Caco-2 (cell line): ENCODE measurements around the gene FAAP20. TPM values are rescaled to one million over a fixed set of nuclear protein-coding genes. Genes with fewer than 3 reads are reported as not detected.

Experiments used
- BruUV-seq: library from RNA; stranded (reverse); fragments of 400-500 nt; replicated peaks from 2 replicates; lab custom pipeline; 2021; lab: Mats Ljungman, UMichigan
- CTCF ChIA-PET: fragments of 300-600 bp; sonication (Branson Sonifier 250); formaldehyde crosslinking; loops from one replicate; lab custom pipeline; 2022; ENCODE audit warnings: antibody characterized with exemption; lab: Charles Lee
- POLR2A ChIA-PET: fragments of 300-600 bp; sonication (Branson Sonifier 250); formaldehyde crosslinking; loops from one replicate; lab custom pipeline; 2022; ENCODE audit warnings: antibody characterized with exemption; lab: Charles Lee
- DNase-seq, 2 experiments: peaks; one replicate each; pipeline versions ENCODE4 v3.0.0 to v3.0.0-alpha.2; 2020 to 2022
- H3K27me3 ChIP-seq: replicated peaks from 2 replicates; pipeline ENCODE4 v1.6.0; 2011; ENCODE audit warnings: low read length; ENCODE audit not compliant: control insufficient read depth, insufficient read depth
- H3K36me3 ChIP-seq: 2 replicates; pipeline ENCODE4 v1.5.1; 2011; ENCODE audit warnings: low read length; ENCODE audit not compliant: control insufficient read depth, insufficient read depth
- H3K4me1 ChIP-seq: fragments of 250-450 bp; sonication (Bioruptor Pico); 2 replicates; pipeline ENCODE4 v1.5.1; 2020; ENCODE audit warnings: mild to moderate bottlenecking
- H3K4me3 ChIP-seq: 2 replicates; pipeline ENCODE4 v1.5.1; 2011; ENCODE audit warnings: low read depth, mild to moderate bottlenecking, control low read depth, low read length
- H3K9me3 ChIP-seq: fragments of 250-450 bp; sonication (Bioruptor Pico); 2 replicates; pipeline ENCODE4 v1.5.1; 2020; ENCODE audit warnings: mild to moderate bottlenecking, moderate library complexity
- H3K27ac Mint-ChIP-seq: one replicate; pipeline ENCODE4 v1.8.0; 2022; ENCODE audit warnings: mixed read lengths; ENCODE audit not compliant: unreplicated experiment
- H3K27me3 Mint-ChIP-seq: one replicate; pipeline ENCODE4 v1.8.0; 2022; ENCODE audit warnings: mixed read lengths; ENCODE audit not compliant: insufficient read depth, unreplicated experiment
- H3K36me3 Mint-ChIP-seq: one replicate; pipeline ENCODE4 v1.8.0; 2022; ENCODE audit warnings: mild to moderate bottlenecking, mixed read lengths; ENCODE audit not compliant: insufficient read depth, unreplicated experiment
- H3K4me1 Mint-ChIP-seq: one replicate; pipeline ENCODE4 v1.8.0; 2022; ENCODE audit warnings: low read depth, mixed read lengths; ENCODE audit not compliant: unreplicated experiment
- H3K4me3 Mint-ChIP-seq: one replicate; pipeline ENCODE4 v1.8.0; 2022; ENCODE audit warnings: mild to moderate bottlenecking, moderate library complexity, mixed read lengths; ENCODE audit not compliant: unreplicated experiment
- H3K9me3 Mint-ChIP-seq: one replicate; pipeline ENCODE4 v1.8.0; 2022; ENCODE audit warnings: mixed read lengths; ENCODE audit not compliant: unreplicated experiment
- intact Hi-C: fragments of 100-400 bp; cut with micrococcal nuclease; formaldehyde crosslinking; loops from one replicate; pipeline ENCODE4 v1.10.0; 2022; ENCODE audit not compliant: unreplicated experiment
- total RNA-seq: library from RNA; stranded (reverse); gene quantifications from 2 replicates; pipeline ENCODE4 v1.2.3, GENCODE V29; 2022
- TF ChIP-seq, protein P1 (sequence below), 2 experiments: fragments of 200-600 bp in 1 of 2; IDR thresholded peaks; 1 replicate in 1 of 2; 2 replicates in 1 of 2; pipeline versions ENCODE4 v1.5.1 to v1.8.0; 2011 to 2022; ENCODE audit warnings: antibody characterized with exemption in 1 of 2, control low read depth in 1 of 2, inconsistent platforms in 1 of 2, low read depth in 1 of 2, low read length in 1 of 2, mild to moderate bottlenecking in 1 of 2, moderate library complexity in 1 of 2; ENCODE audit not compliant: insufficient read depth in 1 of 2, severe bottlenecking in 1 of 2, unreplicated experiment in 1 of 2

Gene FAAP20
- total RNA-seq, 1 experiment from 2014 or later, result 72.4 TPM

DNA sequence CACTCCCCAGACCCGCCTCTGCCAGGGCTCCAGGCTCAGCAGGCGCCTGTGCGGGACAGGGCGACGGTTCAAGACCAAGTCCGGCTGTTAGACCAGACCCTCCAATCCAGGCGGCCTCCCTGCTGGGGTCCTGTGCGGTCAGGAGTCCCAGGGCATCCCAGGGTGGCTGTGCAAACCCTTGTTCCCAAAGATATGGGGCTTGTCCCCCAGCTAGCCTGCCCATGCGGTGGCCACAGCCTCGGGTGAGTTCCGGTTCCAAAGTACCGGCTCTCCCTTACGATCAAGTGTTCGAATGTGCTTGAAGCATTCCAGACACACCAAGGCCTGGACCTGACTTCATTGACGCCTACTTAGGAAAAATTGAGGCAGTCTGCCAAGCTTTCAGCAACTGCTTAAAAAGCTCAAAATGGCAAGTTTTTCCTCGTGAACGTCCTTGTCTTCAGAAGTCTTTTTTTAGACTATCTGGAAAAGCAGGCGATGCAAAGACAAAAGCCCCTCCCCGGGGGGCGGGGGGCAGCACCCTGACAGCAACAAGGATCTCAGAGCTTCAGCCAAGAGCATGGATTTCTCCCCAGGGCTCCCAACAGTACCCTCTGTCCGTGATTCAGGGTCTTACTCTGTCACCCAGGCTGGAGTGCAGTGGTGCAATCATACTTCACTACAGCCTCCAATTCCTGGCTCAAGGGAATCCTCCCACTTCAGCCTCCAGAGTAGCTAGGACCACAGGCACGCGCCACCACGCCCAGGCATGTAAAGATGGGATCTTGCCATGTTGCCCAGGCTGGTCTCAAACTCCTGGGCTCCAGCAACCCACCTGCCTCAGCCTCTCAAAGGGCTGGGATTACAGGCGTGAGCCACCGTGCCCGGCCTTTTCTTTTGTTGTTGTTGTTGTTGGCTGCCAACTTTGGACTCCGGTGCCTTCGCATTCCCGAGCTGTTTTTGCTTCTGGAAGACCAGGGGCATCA lies 2.3 kb downstream of the FAAP20 start:
- Histone ChIP-seq H3K4me3 (no peak overlapping the region), H3K4me1 (peaks cover 15% of the 10 kb centered on the region), H3K36me3 (no peaks in the 10 kb centered on the region; the same call in 1 of the 2 replicates), H3K9me3 (no peaks in the 10 kb centered on the region), H3K27me3 (no peaks in the 10 kb centered on the region)
- Mint-ChIP-seq H3K4me1 (no peaks in the 10 kb centered on the region), H3K4me3 (peak overlapping the region; percentile 46), H3K27me3 (no peaks in the 10 kb centered on the region), H3K27ac (no peak overlapping the region), H3K9me3 (no peaks in the 10 kb centered on the region), H3K36me3 (peaks cover 10% of the 10 kb centered on the region)
- TF ChIP-seq, protein P1, sequence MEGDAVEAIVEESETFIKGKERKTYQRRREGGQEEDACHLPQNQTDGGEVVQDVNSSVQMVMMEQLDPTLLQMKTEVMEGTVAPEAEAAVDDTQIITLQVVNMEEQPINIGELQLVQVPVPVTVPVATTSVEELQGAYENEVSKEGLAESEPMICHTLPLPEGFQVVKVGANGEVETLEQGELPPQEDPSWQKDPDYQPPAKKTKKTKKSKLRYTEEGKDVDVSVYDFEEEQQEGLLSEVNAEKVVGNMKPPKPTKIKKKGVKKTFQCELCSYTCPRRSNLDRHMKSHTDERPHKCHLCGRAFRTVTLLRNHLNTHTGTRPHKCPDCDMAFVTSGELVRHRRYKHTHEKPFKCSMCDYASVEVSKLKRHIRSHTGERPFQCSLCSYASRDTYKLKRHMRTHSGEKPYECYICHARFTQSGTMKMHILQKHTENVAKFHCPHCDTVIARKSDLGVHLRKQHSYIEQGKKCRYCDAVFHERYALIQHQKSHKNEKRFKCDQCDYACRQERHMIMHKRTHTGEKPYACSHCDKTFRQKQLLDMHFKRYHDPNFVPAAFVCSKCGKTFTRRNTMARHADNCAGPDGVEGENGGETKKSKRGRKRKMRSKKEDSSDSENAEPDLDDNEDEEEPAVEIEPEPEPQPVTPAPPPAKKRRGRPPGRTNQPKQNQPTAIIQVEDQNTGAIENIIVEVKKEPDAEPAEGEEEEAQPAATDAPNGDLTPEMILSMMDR (IDR thresholded peaks at IDR 0.05; ENCODE audit: insufficient read depth in 1 of 2, low read depth in 1 of 2, low read length in 1 of 2, severe bottlenecking in 1 of 2, unreplicated experiment in 1 of 2), result no peak
- TSS peak; percentile 39 for BruUV-seq
- intact Hi-C loops, result no loop called here
- POLR2A ChIA-PET, result no interaction called here
- no peak for DNase-seq
- CTCF ChIA-PET, result no interaction called here

DNA sequence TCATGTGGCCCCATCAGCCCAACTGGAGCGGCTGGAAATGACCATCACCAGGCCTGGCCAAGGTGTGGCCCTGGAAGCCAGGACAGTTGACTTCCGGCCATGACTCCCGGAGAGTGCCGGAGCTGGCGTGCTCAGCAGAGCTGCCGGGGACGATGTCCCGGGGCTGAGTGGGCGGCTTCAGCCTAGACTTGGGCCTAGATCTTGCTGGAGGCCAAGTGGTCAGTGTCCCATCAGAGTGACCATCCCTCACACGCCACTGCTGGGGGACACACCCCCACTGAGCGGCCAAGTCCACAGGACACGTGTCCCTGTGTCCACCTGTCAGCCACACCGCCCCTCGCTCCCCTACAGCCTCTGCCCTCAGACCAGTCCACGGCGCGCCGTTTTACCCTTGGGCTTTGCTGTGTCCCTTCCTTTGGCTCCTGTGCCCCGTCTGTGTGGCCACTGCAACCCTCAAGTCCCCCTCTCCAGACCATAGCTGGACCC lies 4.0 kb downstream of the FAAP20 start:
- no peaks in the 10 kb centered on the region for H3K9me3 Mint-ChIP-seq
- Histone ChIP-seq H3K4me1 (peaks cover 10% of the 10 kb centered on the region), H3K4me3 (peak overlapping the region; percentile 47), H3K9me3 (no peaks in the 10 kb centered on the region), H3K27me3 (no peaks in the 10 kb centered on the region), H3K36me3 (no peaks in the 10 kb centered on the region; the same call in 1 of the 2 replicates)
- no peak overlapping the region for H3K27ac Mint-ChIP-seq
- H3K27me3 Mint-ChIP-seq, result no peaks in the 10 kb centered on the region
- peaks cover 17% of the 10 kb centered on the region for H3K36me3 Mint-ChIP-seq
- intact Hi-C loops, result no loop called here
- POLR2A ChIA-PET, result no interaction called here
- H3K4me1 Mint-ChIP-seq, result no peaks in the 10 kb centered on the region
- no TSS peak for BruUV-seq
- TF ChIP-seq, protein P1 (IDR thresholded peaks at IDR 0.05; ENCODE audit: insufficient read depth in 1 of 2, low read depth in 1 of 2, low read length in 1 of 2, severe bottlenecking in 1 of 2, unreplicated experiment in 1 of 2), result no peak
- peak overlapping the region; percentile 49 for H3K4me3 Mint-ChIP-seq
- DNase-seq, result no peak
- CTCF ChIA-PET, result no interaction called here
